Heart right ventricle (tissue), 16 donors: ENCODE data around the gene SH3RF3. TPM values are rescaled to one million over a fixed set of nuclear protein-coding genes. Genes with fewer than 3 reads are reported as not detected.

Source experiments
- ATAC-seq, 8 donors: fragments of 200-7000 bp; cut with Tn5 transposase; one replicate each; pipeline ENCODE4 v1.9.1; 2020; ENCODE audit warnings: mild to moderate bottlenecking in 8 of 8, moderate library complexity in 8 of 8, moderate number of reproducible peaks in 1 of 8
- DNase-seq, 2 donors: peaks; one replicate each; pipeline ENCODE4 v3.0.0-alpha.2; 2020
- H3K27ac ChIP-seq, 10 donors: fragments of 200-600 bp; sonication (generic) in 2 of 10; one replicate each; pipeline versions ENCODE4 v1.5.0 to v1.8.0; 2020 to 2022; ENCODE audit warnings: mild to moderate bottlenecking in 3 of 10
- H3K27me3 ChIP-seq, 7 donors: fragments of 200-600 bp; one replicate each; pipeline ENCODE4 v1.8.0; 2021 to 2022; ENCODE audit warnings: mild to moderate bottlenecking in 2 of 7
- H3K36me3 ChIP-seq, 9 donors: fragments of 200-600 bp; sonication (generic) in 1 of 9; one replicate each; pipeline versions ENCODE4 v1.5.0 to v1.8.0; 2020 to 2022; ENCODE audit warnings: mild to moderate bottlenecking in 2 of 9
- H3K4me1 ChIP-seq, 9 donors: fragments of 200-600 bp; sonication (generic) in 1 of 9; one replicate each; pipeline versions ENCODE4 v1.5.0 to v1.8.0; 2020 to 2022; ENCODE audit warnings: mild to moderate bottlenecking in 4 of 9
- H3K4me3 ChIP-seq, 10 donors: fragments of 200-600 bp; sonication (generic) in 2 of 10; one replicate each; pipeline versions ENCODE4 v1.5.0 to v1.8.0; 2020 to 2022; ENCODE audit warnings: mild to moderate bottlenecking in 7 of 10, moderate library complexity in 2 of 10
- H3K9me3 ChIP-seq, 11 donors: fragments of 200-600 bp in 10 of 11; sonication (generic) in 2 of 11; one replicate each; pipeline versions ENCODE4 v1.5.0 to v1.8.0; 2013 to 2022; ENCODE audit warnings: mild to moderate bottlenecking in 2 of 11, control low read depth in 1 of 11, moderate library complexity in 1 of 11
- CTCF ChIP-seq, 9 donors: fragments of 200-600 bp; sonication (generic) in 2 of 9; IDR thresholded peaks; one replicate each; pipeline versions ENCODE4 v1.5.0 to v1.8.0; 2021 to 2022; ENCODE audit warnings: antibody characterized with exemption in 9 of 9, mild to moderate bottlenecking in 5 of 9, moderate library complexity in 1 of 9
- WGBS, 2 donors: extraction: QIAGEN DNeasy Blood & Tissue Kit; methylation state at CpG; one replicate each; pipeline ENCODE4 v1.1.7; 2013; ENCODE audit warnings: inconsistent platforms in 1 of 2; 5-methylcytosine and 5-hydroxymethylcytosine counted together
- intact Hi-C, 10 donors: fragments of 100-400 bp; cut with DNase I; formaldehyde crosslinking; loops; one replicate each; pipeline versions ENCODE4 v1.11.1 to v1.14.2; 2022
- polyA plus RNA-seq, 2 donors: library from polyadenylated mRNA; stranded (reverse); fragments of 200-250 nt; gene quantifications; one replicate each; pipeline ENCODE4 v1.2.3, GENCODE V29; 2013
- total RNA-seq, 10 donors: library from RNA; stranded (reverse); fragmentation: NEBNext Ultra II Directional in 3 of 10; extraction: Animal tissue kit (Norgen Biotek cat#: 25700) in 3 of 10; gene quantifications; one replicate each; pipeline versions ENCODE4 v1.2.1 to v1.2.4, GENCODE V29; 2021 to 2023
- donor health status: Arrhythmogenic right ventricular cardiomyopathy.
- donor health status: ischemic (EF 13 %, LVEDD 7.1; RV severe dilation, severe dysfunction).
- donor health status: healthy with polysubstance abuse.
- donor health status: DM: no; HTN: yes; CAD: no.
- donor health status: DM: no; HTN: no; CAD: no.
- donor health status: ischemic (EF 25% LVEDD 6.9; RV normal size, moderate dysfunction).
- donor health status: ischemic (EF 25% LVEDD 5.7; RV mildly dilated, moderate dysfunction).
- donor health status: healthy.
- donor health status: DM: yes; HTN: yes; CAD: no.
- donor health status: Ischemic cardiomyopathy.
- donor health status: ischemic (EF 35%, LVEDD 5.7; RV mildly dilated, moderate dysfunction).
- donor health status: nonischemic (EF 11% LVEDD 7.7; RV severe dilation, severe dysfunction).
- donor health status: DM: yes; HTN: yes; CAD: no.
- donor health status: PGD.
- donor health status: ischemic (EF 29% LVEDD 5.4; RV normal size, mild dysfunction).
- donor health status: nonischemic (EF 23%, LVEDD 6.1; RV moderate dilation, normal function).

The SH3RF3 gene
- total and polyA plus RNA-seq, 12 donors, result 5.0 to 11.5 (median 8.6) TPM

- no peaks in the 10 kb centered on the region for H3K27me3 ChIP-seq
- intact Hi-C loops, result loop anchor here in 1 of 10 donors (10.0 kb wide), 1 partner anchor 224 kb away; no protein-coding TSS in a partner anchor
- TF ChIP-seq CTCF (IDR thresholded peaks at IDR 0.05), result no peak
- H3K27ac ChIP-seq, result no peak overlapping the region
- H3K4me3 ChIP-seq, result no peak overlapping the region
- H3K4me1 ChIP-seq, result no peaks in the 10 kb centered on the region
- no peaks in the 10 kb centered on the region for H3K9me3 ChIP-seq
- 93 to 94% methylated on average over 9 of the region's 9 CpGs for WGBS, 2 donors
- DNase-seq (no peak), ATAC-seq (peak in 1 of 8 donors; percentile 9)
- H3K36me3 ChIP-seq, result peaks cover 0 to 20% (median 0%) of the 10 kb centered on the region in 9 donors
Observed at GRCh38 chr2:109489296-109489695, 360.3 kb downstream of the SH3RF3 start.

GRCh38 chr2:109493176-109493935, 364.4 kb downstream of the SH3RF3 start:
- Histone ChIP-seq H3K27me3 (no peaks in the 10 kb centered on the region), H3K27ac (no peak overlapping the region), H3K4me3 (no peak overlapping the region), H3K4me1 (peaks cover 0 to 27% (median 8%) of the 10 kb centered on the region in 9 donors), H3K9me3 (no peaks in the 10 kb centered on the region), H3K36me3 (peaks cover 0 to 20% (median 0%) of the 10 kb centered on the region in 9 donors)
- whole genome bisulfite sequencing, 2 donors, result 75 to 98% methylated on average over 4 of the region's 4 CpGs
- no peak for TF ChIP-seq CTCF (IDR thresholded peaks at IDR 0.05)
- ATAC-seq (no peak), DNase-seq (no peak)
- intact Hi-C loops, result loop anchor here in 4 of 10 donors (5.0 to 10.0 kb wide), 3 partner anchors 49 to 366 kb away; partner anchors contain the start of gene SH3RF3 (in 1 of the 4)

GRCh38 chr2:109494351-109494750, 365.3 kb downstream of the SH3RF3 start:
- ATAC-seq (no peak), DNase-seq (no peak)
- intact Hi-C loops, result loop anchor here in 4 of 10 donors (5.0 to 10.0 kb wide), 3 partner anchors 50 to 367 kb away; partner anchors contain the start of gene SH3RF3 (in 1 of the 4)

More at GRCh38 chr2:109494351-109494750, 365.3 kb downstream of the SH3RF3 start:
- Histone ChIP-seq H3K36me3 (peaks cover 0 to 20% (median 0%) of the 10 kb centered on the region in 9 donors), H3K4me3 (no peak overlapping the region), H3K4me1 (peaks cover 0 to 32% (median 9%) of the 10 kb centered on the region in 9 donors), H3K27me3 (no peaks in the 10 kb centered on the region), H3K9me3 (no peaks in the 10 kb centered on the region), H3K27ac (no peak overlapping the region)
- WGBS, 2 donors, result 89% methylated on average over 3 of the region's 3 CpGs
- no peak for TF ChIP-seq CTCF (IDR thresholded peaks at IDR 0.05)
